Thyroid gland (tissue), 4 donors: ENCODE results near the gene OSBPL5.

ENCODE experiments used
- POLR2A ChIP-seq, 2 donors: fragments of 450-650 bp; IDR thresholded peaks; one replicate each; pipeline ENCODE4 v1.6.1; 2017; ENCODE audit warnings: antibody characterized with exemption in 2 of 2, mild to moderate bottlenecking in 2 of 2, moderate library complexity in 1 of 2
- TF ChIP-seq, protein P1 (sequence below), 6 experiments: fragments of 200-600 bp in 3 of 6; fragments of 450-650 bp in 3 of 6; sonication (generic) in 3 of 6; IDR thresholded peaks; one replicate each; pipeline ENCODE4 v1.5.1; 2016 to 2019; ENCODE audit warnings: antibody characterized with exemption in 6 of 6, mild to moderate bottlenecking in 2 of 6, inconsistent platforms in 1 of 6, moderate library complexity in 1 of 6

DNA sequence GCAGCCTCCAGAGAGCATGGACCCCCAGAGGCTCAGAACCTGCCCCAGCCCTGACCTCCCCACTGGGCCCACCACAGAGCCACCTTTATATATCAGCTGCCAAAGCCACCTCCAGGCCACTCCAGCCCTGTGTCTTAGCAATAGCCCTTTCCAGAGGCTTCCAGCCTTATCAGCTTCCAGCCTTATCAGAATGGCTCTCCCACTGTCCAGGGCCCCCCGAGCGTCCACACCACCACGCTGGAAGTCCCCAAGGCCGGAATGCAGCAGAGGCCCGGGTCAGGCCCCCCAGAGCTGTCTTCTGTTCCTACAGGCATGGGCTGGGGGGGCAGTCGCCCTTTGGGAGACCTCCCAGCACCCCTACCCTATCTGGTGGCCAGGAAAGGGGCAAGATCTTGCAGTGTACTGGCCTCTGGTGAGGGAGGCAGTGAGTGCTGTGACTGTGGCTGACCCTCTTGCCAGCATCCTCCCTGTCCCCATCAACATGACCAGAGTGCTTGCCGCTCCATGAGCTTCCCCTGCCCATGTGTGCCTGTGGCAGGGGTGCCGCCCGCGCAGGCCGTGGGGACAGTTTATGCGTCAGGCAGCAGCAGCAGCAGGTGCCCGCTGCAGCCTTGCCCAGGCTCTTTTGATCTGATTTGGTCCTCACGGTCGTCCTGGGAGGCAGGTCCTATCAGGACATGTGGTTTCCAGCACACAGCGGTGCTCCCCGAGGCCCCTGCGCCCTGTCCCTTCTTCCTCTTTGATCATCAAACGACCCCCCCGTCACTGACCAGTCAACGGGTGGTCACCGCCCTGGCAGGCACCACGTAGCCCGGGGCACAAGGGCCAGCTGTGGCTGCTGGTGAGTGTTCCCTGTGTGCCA is 15.9 kb downstream of the OSBPL5 start:
- TF ChIP-seq, protein P1, sequence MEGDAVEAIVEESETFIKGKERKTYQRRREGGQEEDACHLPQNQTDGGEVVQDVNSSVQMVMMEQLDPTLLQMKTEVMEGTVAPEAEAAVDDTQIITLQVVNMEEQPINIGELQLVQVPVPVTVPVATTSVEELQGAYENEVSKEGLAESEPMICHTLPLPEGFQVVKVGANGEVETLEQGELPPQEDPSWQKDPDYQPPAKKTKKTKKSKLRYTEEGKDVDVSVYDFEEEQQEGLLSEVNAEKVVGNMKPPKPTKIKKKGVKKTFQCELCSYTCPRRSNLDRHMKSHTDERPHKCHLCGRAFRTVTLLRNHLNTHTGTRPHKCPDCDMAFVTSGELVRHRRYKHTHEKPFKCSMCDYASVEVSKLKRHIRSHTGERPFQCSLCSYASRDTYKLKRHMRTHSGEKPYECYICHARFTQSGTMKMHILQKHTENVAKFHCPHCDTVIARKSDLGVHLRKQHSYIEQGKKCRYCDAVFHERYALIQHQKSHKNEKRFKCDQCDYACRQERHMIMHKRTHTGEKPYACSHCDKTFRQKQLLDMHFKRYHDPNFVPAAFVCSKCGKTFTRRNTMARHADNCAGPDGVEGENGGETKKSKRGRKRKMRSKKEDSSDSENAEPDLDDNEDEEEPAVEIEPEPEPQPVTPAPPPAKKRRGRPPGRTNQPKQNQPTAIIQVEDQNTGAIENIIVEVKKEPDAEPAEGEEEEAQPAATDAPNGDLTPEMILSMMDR (IDR thresholded peaks at IDR 0.05): no peak
- TF ChIP-seq POLR2A (IDR thresholded peaks at IDR 0.05): no peak
